Mucosa of descending colon (tissue), 3 donors: Measurements from ENCODE around the gene TMEM237. TPM values are rescaled to one million over a fixed set of nuclear protein-coding genes. Genes with fewer than 3 reads are reported as not detected.

Source experiments
- ATAC-seq: fragments of 200-7000 bp; cut with Tn5 transposase; one replicate; pipeline ENCODE4 v1.9.1; 2020; ENCODE audit warnings: mild to moderate bottlenecking, moderate library complexity
- DNase-seq, 3 donors: peaks; one replicate each; pipeline ENCODE4 v3.0.0-alpha.2; 2020
- H3K36me3 ChIP-seq: fragments of 200-600 bp; one replicate; pipeline ENCODE4 v1.8.0; 2021; ENCODE audit warnings: low read depth, mild to moderate bottlenecking
- H3K4me1 ChIP-seq: fragments of 200-600 bp; one replicate; pipeline ENCODE4 v1.8.0; 2021; ENCODE audit warnings: low read depth, mild to moderate bottlenecking
- H3K4me3 ChIP-seq: fragments of 200-600 bp; one replicate; pipeline ENCODE4 v1.8.0; 2021; ENCODE audit warnings: mild to moderate bottlenecking
- H3K9me3 ChIP-seq: fragments of 200-600 bp; one replicate; pipeline ENCODE4 v1.8.0; 2021; ENCODE audit warnings: mild to moderate bottlenecking
- intact Hi-C, 2 donors: fragments of 100-400 bp; cut with DNase I in 1 of 2; cut with micrococcal nuclease in 1 of 2; formaldehyde crosslinking; loops; one replicate each; pipeline versions ENCODE4 v1.11.0 to v1.11.1; 2022; cut with DNase I, micrococcal nuclease
- long read RNA-seq, 2 donors: library from polyadenylated mRNA; unstranded; transcript quantifications; one replicate each; pipeline ENCODE4 v2.0.0, GENCODE V29; 2019 to 2021
- total RNA-seq, 3 donors: library from RNA; stranded (reverse); fragmentation: NEBNext Ultra II Directional in 2 of 3; extraction: Animal tissue kit (Norgen Biotek cat#: 25700) in 2 of 3; gene quantifications; one replicate each; pipeline versions ENCODE4 v1.2.1 to v1.2.4, GENCODE V29; 2021 to 2023
- TF ChIP-seq, protein P1 (sequence below): fragments of 200-600 bp; IDR thresholded peaks from one replicate; pipeline ENCODE4 v1.8.0; 2022; ENCODE audit warnings: antibody characterized with exemption, mild to moderate bottlenecking
- donor health status: DM: no; HTN: no; CAD: no; lungs with moderate emphysema.
- donor health status: DM: no; HTN: no; CAD: no.
- donor health status: DM: no; HTN: yes; CAD: no.

The TMEM237 gene
- 10 to 100 TPM in 2 of 3 donors, 1 to 10 TPM in 1; 3.0 to 11.6 (median 10.1) TPM for total RNA-seq
- long read RNA-seq, donor 1, partial matches to known transcripts, result 1 of 10 reads
- long read RNA-seq, donor 1, other reads (novel, unspliced or antisense), result 7 of 10 reads
- long read RNA-seq, donor 2, partial matches to known transcripts, result 0 of 1 reads
- long read RNA-seq, donor 2, other reads (novel, unspliced or antisense), result 0 of 1 reads

- ATAC-seq, result peak; percentile 71
- intact Hi-C loops, result no loop called here
- TF ChIP-seq, protein P1, sequence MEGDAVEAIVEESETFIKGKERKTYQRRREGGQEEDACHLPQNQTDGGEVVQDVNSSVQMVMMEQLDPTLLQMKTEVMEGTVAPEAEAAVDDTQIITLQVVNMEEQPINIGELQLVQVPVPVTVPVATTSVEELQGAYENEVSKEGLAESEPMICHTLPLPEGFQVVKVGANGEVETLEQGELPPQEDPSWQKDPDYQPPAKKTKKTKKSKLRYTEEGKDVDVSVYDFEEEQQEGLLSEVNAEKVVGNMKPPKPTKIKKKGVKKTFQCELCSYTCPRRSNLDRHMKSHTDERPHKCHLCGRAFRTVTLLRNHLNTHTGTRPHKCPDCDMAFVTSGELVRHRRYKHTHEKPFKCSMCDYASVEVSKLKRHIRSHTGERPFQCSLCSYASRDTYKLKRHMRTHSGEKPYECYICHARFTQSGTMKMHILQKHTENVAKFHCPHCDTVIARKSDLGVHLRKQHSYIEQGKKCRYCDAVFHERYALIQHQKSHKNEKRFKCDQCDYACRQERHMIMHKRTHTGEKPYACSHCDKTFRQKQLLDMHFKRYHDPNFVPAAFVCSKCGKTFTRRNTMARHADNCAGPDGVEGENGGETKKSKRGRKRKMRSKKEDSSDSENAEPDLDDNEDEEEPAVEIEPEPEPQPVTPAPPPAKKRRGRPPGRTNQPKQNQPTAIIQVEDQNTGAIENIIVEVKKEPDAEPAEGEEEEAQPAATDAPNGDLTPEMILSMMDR, result no peak
Measured at GRCh38 chr2:201643216-201643890, at the start of gene TMEM237. TSS of gene TMEM237 (minus strand) at chr2:201643503. CDS start at chr2:201643400, 103 bp downstream.

GRCh38 chr2:201685156-201685555 is 41.9 kb upstream of the TMEM237 start:
- DNase-seq, result no peak
- no peaks in the 10 kb centered on the region for H3K4me1 ChIP-seq
- TF ChIP-seq, protein P1, result no peak
- no peak for ATAC-seq
- intact Hi-C loops, result no loop called here
- H3K4me3 ChIP-seq, result no peak overlapping the region
- no peaks in the 10 kb centered on the region for H3K9me3 ChIP-seq
- no peaks in the 10 kb centered on the region for H3K36me3 ChIP-seq

More at GRCh38 chr2:201643216-201643890, at the start of gene TMEM237:
- peak in 2 of 3 donors; percentile 69 to 72 for DNase-seq
- Histone ChIP-seq H3K36me3 (no peaks in the 10 kb centered on the region), H3K4me3 (peak within 1 kb of the TSS; percentile 65), H3K4me1 (peaks cover 5% of the 10 kb centered on the region), H3K9me3 (no peaks in the 10 kb centered on the region)

GRCh38 chr2:201680743-201681142 is 37.4 kb upstream of the TMEM237 start:
- ATAC-seq, result no peak
- DNase-seq, result no peak
- TF ChIP-seq, protein P1, result no peak
- intact Hi-C loops, result no loop called here
- Histone ChIP-seq H3K4me1 (no peaks in the 10 kb centered on the region), H3K4me3 (no peak overlapping the region), H3K36me3 (no peaks in the 10 kb centered on the region), H3K9me3 (no peaks in the 10 kb centered on the region)

DNA sequence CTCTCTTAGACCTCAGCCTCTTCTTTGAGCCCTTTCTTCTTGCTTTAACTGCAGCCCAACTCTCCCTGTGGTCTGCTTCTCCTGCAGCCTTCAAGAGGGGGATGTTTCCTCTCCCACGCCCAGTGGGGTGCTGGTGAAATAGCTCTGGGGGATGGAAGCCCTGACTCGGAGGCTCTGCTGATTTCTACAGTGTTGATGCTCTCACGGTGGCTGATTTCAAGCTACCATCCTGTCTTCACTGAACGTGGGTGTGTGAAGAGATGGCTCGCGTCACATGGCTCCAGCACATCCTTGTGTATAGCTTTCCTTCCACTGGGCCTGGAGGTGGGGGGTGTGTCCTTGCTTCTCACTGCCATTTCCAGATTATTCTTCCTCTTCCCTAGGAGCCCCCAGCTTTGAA is 35.1 kb upstream of the TMEM237 start:
- TF ChIP-seq, protein P1, result no peak
- intact Hi-C loops, result no loop called here
- H3K36me3 ChIP-seq, result no peaks in the 10 kb centered on the region
- no peaks in the 10 kb centered on the region for H3K9me3 ChIP-seq
- H3K4me1 ChIP-seq, result no peaks in the 10 kb centered on the region
- ATAC-seq (no peak), DNase-seq (no peak)
- no peak overlapping the region for H3K4me3 ChIP-seq

- ATAC-seq, result no peak
- intact Hi-C loops, result no loop called here
- no peaks in the 10 kb centered on the region for H3K4me1 ChIP-seq
- H3K9me3 ChIP-seq, result no peaks in the 10 kb centered on the region
- H3K4me3 ChIP-seq, result no peak overlapping the region
- no peaks in the 10 kb centered on the region for H3K36me3 ChIP-seq
- TF ChIP-seq, protein P1, result no peak
- no peak for DNase-seq
Measured at GRCh38 chr2:201675454-201675853, 32.2 kb upstream of the TMEM237 start.
